ENCODE data around the gene ASPHD2.
A peak's percentile ranks its signal among the peaks of the same experiment; 100 is the strongest.

ASPHD2 gene

GRCh38 chr22:26476705-26477340, 47.8 kb downstream of the ASPHD2 start:
- peak; percentile 26 for DNase-seq (ENCODE audit: low read depth)

DNA sequence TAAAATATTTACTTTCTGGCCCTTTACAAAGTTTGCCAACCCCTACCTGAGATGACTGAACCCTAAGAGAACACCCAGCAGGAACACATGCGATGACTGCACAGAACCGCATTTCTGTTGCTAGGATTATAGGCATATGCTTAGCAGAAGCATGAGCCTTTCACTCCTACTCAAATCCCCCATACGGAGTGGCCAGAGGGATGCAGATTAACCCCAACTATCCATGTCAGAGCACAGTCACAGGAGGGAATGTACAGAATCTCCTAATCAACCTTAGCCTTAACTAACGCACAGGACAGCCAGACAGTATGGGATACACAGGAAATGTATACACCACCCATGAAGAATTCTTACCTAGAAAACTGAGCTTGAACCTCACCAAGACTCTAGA, 48.3 kb downstream of the ASPHD2 start:
- DNase-seq (ENCODE audit: low read depth), result no peak

DNA sequence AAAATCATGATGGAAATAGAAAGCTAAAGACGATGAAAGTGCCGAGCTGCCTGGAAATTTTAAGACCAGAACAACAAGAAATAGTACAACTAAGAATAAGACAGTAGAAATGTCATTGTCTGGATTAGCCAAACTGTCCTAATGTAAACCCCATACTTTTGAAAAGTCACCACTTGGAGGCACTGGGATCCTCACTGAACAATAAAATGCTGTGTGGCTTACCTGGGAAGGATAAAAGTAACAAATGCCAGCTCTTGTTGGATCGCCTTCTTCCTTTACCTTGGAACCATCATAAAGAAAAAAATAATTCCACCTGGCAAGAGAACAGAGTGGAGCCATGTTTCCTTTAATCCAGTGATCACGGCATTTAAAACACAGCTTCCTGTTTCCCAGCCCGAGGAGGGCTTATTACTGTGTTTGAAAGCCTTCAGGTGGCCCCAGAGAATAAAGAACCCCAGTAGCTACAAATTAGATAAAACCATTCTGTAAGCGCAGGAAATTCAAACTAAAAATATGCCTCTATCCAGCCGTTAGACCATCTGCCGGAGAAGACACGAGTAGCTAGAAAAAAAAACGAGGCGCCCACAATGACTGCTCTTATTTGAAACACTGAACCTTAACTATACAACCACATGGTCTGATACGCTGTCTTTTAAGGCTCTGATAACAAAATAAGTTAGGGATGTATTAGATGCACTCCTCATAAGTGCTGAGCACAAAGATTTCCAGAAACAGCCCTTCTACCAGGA, 50.2 kb downstream of the ASPHD2 start:
- no peak for DNase-seq (ENCODE audit: low read depth)

- no peak for DNase-seq (ENCODE audit: low read depth)
These were observed 50.9 kb downstream of the ASPHD2 start for GRCh38 chr22:26479792-26480610.

DNA sequence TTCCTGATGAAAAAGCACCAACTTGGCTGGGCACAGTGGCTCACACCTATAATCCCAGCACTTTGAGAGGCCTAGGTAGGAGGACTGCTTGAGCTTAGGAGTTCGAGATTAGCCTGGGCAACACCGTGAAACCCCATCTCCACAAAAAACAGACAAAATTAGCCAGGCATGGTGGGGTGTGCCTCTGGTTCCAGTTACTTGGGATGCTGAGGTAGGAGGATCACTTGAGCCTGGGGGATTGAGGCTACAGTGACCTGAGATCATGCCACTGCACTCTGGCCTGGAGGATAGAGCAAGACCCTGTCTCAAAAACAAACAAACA, 51.5 kb downstream of the ASPHD2 start:
- no peak for DNase-seq (ENCODE audit: low read depth)

DNA sequence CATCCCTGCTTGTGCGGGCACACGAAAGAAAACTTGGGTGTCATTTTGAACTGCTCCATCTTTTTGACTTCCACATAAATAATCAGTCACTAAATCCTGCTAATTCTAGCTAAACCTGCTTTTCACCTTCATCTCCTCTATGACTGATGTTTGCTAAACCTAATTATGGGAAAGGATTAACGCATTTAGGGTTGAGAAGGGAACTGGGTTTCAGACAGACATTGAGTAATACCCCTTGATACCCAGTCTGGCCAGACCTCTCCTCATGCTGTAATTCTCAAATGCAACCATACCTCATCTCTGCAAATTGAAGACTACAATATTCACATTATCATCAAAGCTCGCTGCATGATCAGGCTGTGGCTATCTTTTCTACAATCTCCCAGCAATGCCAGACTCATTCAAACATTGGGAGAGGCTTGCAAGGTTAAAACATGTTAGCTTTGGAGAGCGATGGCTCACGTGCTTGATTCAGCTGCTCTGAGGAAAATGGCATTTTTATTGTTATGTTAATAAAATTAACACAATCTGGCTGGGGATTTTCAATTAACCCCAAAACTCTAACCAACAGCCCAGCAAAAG, 52.1 kb downstream of the ASPHD2 start:
- DNase-seq (ENCODE audit: low read depth), result no peak

- DNase-seq (ENCODE audit: low read depth), result no peak
These were observed 52.6 kb downstream of the ASPHD2 start for GRCh38 chr22:26481694-26482093.

DNA sequence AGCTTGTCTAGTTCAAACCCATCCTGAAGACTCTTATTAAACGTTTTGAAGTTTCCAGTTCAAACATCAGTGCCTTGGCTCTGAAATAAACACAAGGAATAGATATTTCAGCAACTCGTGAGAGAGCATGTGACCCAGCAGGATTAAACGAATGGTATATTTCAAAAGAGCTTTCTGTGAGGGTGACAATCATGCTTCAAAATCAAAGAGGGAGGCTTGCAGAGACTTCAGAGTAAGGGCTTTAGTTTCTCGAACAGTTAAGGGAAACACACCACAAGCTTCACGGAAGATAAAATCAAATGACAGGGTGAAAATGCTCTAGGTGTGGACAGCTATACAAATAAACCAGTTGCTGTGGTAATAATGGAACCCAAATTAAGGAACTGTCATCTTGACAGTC, 53.1 kb downstream of the ASPHD2 start:
- DNase-seq (ENCODE audit: low read depth), result no peak

GRCh38 chr22:26483043-26483438, 54.0 kb downstream of the ASPHD2 start:
- no peak for DNase-seq (ENCODE audit: low read depth)

DNA sequence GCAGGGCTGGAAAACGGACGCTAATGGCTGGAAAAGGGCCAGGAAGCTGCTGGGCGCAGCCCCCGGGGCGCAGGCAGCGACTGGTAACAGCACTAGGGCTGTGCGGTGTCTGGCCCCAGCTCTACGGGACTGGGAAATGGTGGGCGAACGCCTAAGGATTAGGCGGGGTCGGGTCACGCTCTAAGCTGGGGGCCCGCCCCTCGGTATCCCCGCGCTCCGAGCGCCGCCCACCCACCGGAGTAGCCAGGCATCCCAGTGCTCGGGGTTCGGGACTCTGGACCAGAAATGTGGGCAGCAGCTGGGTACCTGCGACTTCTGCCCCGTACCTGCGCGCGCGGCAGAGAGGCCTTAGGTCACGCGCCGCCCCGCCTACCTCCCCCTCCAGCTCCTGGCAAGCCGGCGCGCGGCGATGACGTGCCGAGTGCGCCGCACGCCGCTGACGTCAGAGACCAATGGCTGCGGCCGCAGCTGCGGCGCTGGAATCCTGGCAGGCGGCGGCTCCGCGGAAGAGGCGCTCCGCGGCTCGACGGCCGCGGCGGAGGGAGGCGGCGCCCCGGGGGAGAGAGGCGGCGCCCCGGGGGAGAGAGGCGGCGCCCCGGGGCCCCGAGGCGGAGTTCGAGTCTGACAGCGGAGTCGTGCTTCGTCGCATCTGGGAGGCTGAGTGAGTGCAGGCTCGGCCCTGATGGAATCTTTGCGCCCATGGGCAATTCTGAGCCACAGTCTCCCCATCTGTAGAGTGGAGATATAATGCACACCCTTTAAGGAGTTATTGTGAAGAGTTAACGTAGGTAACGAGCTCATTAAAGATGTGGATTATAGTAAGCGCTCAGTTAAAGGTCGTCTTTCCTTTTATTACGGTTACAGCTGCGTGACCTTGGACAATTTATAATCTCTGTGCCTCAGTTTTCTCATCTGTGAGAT, 54.6 kb downstream of the ASPHD2 start, which contains the start of the genes HPS4 and SRRD:
Gene HPS4 (minus strand): TSS at position 345 of the 921 bp plus-strand sequence. CDS start 2,021 bp downstream, outside the sequence.
Gene SRRD (plus strand): TSS at position 439 of the 921 bp plus-strand sequence. CDS start 14 bp downstream, at position 453.
- DNase-seq (ENCODE audit: low read depth), result peak; percentile 39

GRCh38 chr22:26484360-26484706, 55.3 kb downstream of the ASPHD2 start:
- DNase-seq (ENCODE audit: low read depth), result no peak

- no peak for DNase-seq (ENCODE audit: low read depth)
These were observed 56.0 kb downstream of the ASPHD2 start for GRCh38 chr22:26485013-26485412.

GRCh38 chr22:26485806-26486390, 56.8 kb downstream of the ASPHD2 start:
- DNase-seq (ENCODE audit: low read depth), result no peak

DNA sequence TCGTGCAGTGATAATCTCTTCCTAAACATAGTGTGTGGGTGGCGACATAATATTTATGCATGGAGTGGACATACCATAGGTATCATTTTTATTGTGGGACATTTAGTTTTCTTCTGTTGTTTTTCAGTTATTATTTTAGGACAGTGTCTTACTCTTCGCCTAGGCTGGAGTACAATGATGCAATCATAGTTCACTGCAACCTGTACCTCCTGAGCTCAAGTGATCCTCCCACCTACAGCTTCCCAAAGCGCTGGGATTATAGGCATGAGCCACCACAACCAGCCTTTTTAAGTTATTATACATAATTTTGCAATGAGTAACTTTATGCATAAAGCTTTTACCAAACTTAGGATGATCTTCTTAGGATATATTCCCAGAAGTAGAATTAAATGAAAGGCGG, 57.3 kb downstream of the ASPHD2 start:
- no peak for DNase-seq (ENCODE audit: low read depth)

GRCh38 chr22:26487996-26488395, 58.9 kb downstream of the ASPHD2 start:
- DNase-seq (ENCODE audit: low read depth), result no peak

- no peak for DNase-seq (ENCODE audit: low read depth)
These were observed 60.5 kb downstream of the ASPHD2 start for GRCh38 chr22:26489447-26490036.

DNA sequence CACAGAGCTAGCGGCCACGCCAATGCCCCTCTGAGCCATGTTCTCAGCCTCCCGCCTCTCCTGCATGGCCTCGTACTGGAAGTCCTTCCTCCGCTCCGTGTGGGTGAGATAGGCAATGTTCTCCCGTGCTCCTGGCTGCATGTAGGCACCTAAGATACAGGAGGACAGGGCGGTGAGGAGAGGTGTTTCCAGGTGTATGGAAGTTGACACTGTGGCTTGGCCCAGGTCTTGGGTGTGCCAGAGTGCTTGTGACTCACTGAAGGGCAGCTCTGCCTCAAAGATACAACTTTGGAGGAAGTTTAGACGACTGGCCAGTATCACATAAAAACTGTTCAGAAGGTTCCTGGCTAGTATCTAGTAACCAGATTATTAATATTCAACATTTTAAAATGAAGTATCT, 63.2 kb downstream of the ASPHD2 start:
- DNase-seq (ENCODE audit: low read depth), result no peak

DNA sequence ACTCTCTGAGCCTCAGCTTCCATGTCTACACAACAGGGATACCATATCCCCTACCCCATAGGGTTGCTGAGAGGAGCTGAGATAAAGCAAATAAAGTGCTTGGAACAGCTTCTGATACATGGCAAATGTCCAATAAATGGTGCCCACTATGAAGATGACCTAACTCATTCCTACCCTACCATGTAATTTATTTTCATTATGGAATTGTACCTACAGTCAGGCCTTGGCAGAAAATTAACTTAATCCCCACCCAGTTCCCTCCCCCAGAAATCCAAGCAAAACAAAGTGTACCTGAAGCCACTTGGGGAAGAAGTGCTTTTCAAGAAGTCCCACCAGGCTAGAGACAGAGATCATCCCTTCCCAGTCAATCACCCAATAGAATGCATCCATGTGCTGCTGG, 65.4 kb downstream of the ASPHD2 start:
- no peak for DNase-seq (ENCODE audit: low read depth)

All from HS-27A (cell line).